GOT3 (cell line): ENCODE results near the gene ASIC3.

Experiments
- DNase-seq: peaks from one replicate; lab custom pipeline; 2025; ENCODE audit warnings: mixed read lengths; lab: John Stamatoyannopoulos, UW

Gene ASIC3

DNA sequence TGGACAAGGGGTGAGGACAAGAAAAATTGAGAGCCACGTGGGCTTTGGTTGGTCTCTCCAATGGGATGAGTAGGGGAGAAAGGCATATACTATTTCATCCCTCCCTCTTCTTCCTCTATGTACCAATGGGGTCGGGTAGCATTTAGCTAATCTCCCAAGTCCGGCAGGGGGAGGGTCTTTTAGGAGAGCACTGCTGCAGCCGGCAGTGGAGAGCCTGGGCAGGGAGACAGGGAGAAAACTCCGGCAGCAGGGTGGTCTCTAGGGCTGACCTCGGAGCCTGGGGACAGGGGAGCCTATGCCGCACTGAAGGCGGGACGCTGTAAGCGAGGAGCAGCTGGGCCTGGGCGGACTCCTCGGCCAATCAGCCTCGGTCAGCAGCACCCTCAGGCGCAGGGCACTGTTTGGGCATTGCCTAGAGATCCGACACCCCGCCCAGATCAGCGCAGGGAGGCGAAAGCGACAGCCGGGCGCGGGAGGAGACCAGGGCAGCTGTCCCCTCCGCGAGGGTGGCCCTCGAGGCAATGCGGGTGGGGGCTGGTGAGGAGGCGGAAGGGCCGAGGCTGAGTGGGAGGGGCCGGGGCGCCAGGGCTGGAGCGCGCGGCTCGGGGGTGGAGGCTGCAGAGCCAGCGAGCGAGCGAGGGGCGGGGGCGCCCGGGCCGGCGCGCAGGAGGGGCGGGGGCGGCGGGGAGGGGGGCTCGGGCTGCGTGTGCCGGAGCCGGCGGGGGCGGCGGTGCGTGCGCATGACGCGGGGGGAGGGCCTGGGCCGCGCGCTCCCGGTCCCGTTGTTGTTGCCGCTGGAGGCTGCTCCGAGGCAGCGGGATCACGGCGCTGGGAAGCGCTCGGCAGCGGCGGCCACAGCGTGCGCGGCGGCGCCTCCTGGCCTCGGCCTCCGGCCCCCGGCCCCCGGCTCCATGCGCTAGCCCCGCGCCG, 37.6 kb downstream of the ASIC3 start, which contains the start of gene AGAP3:
Gene AGAP3 (plus strand): TSS at position 785 of the 930 bp plus-strand sequence. CDS start 267 bp downstream, outside the sequence.
- peak; percentile 34 for DNase-seq

DNA sequence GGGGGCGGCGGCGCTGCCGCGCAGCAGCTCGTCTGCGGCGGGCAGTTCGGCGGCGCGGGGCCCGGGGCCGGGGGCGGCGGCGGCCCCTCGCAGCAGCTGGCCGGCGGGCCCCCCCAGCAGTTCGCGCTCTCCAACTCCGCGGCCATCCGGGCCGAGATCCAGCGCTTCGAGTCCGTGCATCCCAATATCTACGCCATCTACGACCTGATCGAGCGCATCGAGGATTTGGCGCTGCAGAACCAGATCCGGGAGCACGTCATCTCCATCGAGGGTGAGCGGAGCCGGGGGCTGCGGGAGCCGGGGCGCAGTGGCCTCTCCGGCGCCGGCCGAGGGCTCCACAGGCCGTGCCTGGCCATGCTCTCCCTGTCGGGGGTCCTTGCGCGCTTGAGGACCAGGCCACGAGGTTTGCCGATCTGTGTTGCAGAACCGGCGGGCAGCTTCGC, 38.5 kb downstream of the ASIC3 start:
- no peak for DNase-seq

DNA sequence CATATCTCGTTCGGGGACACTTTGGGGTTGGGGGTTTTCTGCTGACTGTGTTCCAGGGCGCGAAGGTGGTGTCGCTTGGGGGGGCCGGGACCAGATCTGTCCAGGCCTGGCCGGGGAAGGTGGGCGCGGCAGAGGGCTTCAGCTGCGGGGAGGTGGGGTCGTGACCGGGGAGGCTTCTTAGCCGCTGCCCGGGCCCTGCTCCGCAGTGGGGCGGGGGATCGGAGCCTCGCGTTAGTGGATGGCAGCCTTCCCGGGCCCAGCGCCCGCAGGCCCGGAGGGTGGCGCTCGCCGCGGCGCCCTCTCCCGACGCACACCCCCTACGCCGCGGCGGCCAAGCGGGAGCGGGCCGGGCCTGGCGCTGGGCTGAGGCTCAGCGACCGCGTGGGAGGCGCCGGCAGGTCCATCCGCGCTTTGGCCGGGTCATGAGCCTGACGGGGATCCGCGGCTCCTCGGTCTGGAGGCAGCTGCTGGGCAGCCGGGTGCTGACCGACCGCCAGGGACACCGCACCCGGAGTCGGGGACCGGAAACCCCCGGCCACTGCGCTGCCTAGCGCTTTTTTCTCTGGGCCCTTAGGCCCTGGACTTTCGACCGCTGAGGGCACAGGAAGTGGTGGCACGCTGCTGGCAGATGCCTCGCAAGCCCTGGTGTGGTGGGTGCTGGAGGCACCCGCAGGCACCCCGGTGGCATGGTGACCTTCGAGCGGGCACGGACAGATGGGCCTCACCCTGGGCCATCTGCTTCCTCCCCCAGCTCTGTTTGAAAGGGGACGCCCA, 39.1 kb downstream of the ASIC3 start:
- peak; percentile 23 for DNase-seq

DNA sequence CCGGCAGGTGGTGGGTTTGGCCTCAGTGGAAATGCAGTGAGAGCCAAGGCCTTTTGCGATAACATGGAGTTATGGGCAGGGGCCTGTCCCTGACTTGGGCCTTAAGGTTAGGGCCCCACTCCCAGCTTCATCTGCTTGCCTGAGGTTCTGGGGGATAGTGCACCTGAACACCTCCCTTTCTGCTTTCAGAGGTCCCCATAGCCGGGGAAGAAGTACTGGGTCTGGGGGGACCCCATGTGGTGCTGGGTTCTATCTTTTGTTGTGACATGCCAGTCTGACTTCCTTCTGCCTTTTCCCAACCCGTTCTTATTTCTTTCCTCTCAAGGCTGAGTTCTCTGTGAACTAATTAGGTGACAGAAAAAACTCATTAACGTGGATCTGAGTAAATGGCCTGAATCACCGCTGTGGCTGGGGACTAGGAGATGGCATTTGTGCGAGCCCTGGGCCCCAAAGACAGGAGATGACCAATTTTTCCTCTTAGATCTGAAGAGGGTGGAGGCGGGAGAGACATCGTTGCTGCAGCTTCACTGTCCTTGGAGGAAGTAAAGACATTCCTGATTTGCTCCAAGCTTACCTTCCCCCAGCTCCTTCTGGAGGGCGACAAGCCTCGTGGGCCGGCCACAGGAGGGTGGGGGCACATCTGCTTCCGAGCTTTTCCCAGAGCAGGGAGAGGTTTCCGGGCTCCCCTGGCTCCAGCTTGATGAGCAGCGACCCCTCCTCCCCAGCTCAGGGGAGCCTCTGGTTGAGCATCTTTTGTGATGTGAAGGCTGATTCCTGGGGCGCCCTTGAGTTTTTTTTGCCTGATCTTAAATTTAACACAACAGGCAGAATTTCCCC, 39.9 kb downstream of the ASIC3 start:
- DNase-seq: no peak

DNA sequence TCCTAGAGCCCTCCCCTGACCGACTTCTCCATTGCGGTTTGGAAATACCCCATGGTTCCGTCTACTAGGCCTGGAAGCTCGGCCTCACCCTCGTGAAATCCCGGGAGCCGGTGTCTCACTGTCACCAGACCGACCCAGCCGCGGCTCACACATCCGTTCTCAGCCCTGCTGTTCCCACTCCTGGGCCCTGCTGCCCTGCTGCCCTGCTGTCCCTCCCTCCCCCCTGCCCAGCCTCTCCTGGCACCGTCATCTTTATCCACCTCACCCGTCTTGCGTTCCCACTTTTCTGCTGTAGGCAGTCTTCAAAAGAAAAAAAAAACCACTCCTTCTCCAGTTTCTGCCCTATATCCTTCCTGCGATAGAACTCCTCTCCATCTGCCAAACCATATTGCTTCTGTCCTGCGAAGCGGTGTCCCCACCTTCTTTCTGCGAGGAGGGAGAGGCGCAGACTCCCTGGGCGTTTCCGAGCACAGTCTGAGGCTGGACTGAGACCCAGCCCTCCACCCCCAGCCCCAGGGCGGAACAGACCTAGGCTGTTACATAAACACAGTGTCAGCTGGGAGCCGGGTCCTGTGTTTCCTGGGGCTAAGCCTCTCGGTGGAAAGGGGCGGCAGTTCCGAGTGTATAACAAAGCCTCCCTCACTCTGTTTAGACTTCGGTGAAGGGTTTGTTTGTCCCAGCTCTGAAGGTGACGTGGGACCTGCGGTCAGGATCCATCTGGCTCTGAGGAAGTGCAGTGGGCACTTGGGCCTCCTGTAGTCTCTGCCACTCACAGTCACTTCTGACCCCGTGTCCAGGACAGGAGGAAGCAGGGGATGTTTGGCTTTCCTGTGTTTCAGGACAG, 40.7 kb downstream of the ASIC3 start:
- no peak for DNase-seq

DNA sequence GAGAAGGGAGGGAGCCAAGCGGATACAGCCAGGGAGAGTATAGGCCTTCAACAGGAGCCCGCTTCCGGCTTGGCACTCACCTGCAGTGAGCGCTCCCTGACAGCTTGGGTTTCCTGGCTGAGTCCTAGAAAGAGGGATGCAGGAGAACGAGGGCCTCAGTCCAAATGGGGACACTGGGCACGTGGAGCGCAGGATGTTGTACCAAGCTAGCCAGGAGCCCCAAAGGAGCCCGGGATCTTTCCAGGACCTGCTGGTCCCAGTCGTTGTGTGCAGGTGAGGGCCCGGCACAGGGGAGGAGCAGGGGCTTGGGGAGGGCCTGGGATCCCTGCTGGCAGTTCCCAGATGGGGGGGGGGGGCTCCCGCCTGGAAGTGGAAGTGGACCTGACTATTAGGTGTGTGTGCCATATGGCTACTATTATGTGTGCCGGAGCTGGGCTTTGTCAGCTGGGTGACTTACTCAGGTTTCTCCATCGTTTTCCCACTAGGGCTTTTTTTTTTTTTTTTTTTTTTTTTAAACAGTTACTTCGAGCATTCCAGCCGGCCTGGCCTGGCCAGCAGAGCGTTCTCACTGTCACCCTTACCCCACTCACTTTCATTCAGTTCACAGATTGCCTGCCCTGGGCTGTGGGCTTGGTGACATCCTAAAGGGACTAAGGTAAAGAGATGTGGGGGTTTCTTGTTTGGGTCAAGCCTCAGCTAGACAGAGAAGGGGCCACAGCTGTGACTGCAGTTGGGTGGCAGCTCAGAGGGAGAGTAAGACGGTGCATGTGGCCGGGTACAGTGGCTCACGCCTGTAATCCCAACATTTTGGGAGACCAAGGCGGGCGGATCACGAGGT, 41.8 kb downstream of the ASIC3 start:
- no peak for DNase-seq

DNA sequence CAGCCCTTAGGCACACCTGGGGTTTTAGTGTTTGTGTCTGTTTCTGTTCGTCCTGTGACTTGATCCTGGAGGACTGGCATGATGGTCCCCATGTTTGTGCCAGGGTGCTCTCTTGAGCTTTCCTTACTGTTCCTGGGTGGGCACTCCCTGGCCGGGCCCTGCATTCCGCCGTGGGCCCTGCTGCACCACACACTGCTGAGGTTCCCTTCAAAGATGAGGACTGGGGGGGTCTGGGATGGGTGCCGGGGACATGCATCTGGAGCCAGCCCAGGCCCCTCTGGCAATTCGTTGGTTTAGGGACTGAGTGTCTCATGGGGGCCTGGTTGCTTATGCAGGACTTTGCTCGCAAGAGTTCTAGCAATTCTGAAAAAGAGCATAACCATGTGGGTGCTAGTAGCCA, 42.7 kb downstream of the ASIC3 start:
- DNase-seq: no peak

DNA sequence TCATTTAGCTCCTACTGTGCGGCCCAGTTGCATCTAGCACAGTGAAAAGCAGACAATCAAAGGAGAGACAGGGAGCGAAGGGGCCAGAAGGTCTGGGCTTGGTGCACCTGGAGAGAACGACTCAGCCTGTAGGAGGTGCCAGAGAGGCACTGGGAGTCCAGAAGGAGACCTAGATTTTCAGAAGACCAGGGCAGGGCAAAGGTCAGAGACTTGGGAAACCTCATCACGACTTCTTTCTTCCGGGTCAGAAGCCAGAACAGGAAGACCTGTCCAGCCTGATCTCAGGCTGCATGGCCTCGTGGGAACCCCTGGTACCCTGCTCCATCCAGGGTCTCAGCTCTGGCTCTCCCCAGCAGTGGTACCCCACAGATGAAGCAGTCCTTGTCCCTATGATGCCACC, 43.1 kb downstream of the ASIC3 start:
- DNase-seq: no peak

DNA sequence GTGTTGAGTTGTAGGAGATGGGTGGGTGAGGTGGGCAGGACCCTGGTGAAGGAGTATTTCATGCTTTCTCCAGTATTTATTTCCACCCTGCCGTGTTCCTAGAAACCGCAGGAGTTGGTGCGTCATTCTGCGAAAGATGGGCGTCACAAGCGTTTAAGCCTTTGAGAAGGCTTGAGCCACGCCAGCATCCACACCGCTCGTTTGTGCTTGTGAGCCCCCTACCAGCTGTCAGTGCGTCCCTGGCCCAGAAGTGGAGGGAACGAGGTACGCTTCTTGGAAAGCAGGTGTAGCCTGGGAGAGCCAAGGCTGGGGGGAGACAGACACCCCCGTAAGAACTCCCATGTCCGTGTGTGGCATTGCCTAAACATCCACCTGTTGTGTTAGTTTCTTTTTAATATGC, 43.7 kb downstream of the ASIC3 start:
- DNase-seq: no peak

DNA sequence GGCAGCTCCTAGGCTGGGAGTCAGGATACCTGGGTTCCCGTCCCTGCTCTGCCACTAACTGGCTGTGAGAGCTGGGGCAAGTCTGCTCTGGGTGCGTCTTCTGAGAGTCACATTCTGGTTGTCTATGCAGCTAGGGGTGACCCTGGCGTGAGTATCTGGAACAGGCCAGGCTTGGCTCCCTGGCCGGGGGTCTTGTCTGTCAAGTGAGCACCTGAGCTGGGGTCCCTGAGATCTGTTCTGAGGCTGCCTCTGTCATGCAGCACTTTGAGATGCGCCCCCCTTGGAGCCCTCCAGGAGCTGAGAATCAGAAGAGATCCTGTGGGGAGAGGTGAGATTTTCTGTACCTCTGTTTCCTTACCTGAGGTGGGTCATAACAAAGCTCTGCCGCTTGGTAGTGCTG, 45.4 kb downstream of the ASIC3 start:
- DNase-seq: no peak

DNA sequence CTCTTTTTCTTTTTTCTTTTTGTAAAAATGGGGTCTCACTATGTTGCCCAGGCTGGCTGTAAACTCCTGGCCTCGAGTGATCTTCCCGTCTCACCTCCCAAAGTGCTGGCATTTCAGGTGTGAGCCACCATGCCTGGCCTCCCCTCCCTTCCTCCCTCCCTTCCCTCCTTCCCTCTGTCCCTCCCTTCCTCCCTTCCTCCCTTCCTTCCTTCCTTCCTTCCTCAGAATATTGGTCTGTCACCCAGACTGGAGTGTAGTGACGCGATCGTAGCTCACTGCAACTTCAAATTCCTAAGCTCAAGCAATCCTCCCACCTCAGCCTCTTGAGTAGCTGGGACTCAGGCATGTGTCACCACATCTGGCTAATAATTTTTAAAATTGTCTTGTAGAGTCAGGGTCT, 46.3 kb downstream of the ASIC3 start:
- DNase-seq: no peak

DNA sequence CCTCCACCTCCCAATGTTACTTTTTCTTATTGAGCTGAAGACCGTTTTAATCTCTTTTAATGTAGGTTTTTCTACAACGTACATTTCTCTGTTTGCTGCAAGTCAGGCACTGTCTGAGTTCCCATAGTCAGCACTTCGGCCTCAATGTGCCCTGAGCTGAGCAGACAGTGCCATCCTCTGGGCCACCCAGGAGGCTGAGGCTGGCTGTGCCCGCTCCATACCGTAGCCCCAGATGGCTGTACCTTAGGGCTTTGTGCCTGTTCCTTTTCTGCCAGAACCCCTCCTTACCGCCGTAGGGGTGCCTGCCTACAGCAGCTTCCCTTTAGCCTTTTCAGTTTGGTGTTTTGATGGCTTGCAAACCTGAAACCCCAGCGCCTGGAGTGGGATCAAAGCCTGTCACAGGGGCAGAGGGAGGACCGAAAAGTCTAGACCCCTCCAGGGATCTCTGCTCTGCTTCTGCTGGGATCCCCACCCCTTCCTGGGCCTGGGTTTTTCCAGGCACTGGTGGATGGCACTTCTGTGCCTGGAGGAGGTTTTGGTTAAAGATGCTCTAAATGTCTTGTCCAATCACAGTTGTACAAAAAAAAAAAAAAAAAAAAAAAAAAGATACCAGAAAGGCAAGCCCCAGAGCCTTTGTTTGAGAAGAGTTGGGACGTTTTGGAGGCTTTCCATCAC, 46.9 kb downstream of the ASIC3 start:
- no peak for DNase-seq

DNA sequence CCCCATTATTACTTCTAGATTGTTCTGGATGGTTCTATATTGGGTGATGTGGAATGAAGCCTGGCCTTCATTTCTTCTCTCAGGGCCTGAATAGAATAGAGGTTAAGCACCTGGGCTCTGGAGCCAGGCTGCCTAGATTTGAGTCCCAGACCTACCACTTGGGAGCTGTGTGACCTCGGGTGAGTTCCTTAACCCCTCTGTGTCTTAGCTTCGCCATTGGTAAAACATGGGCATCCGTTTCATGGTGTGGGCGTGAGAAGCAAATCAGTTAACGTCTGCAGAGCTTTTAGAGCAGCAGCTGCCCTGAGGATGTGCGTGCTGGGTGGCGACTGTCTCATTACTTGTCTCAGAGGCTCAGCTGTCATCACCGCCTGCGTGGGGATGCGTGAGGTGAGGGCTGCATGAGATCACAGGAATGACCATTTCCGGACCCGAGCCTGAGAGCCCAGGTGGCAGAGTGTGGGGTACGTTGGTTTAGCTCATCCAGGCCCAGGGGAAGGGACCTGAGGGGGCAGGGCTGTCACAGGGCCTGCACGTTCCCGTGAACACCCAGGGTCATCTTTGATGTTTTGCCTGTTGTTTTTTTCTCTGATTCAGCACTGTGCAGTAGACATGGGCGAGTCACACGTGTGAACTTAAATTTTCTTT, 47.6 kb downstream of the ASIC3 start:
- no peak for DNase-seq

DNA sequence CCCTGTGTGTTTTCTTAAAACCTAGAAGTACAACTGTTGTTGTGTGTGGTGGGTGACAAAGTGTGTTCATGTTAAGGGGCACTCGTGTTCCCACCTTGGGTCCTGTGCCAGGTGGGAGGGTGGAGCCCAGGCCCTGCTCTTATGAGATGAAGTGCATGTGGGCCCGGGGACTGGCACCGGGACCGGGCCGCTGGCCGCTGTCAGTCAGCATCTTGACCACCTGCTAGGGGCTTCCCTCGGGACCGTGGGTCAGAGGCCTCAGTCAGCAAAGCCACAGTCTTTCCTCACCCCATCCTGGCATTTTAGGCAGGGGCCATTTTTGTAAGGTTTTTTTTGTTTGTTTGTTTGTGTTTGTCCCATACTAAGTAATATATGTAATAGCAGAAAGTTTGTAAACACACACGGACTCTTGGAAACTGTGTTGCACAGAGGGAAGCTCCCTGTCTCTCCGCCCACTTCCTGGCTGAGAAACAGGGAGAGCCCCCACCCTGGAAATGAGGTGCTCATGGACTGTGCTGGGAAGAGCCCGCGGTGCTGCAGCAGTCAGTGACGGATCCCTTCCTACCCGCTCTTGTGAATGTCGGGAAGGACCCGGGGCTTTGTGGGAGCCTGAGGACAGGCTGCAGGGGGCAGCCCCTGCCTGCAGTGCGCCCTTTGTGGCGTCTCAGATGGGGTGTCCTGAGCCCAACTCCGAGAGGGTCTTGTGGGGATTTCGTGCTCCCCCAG, 51.3 kb downstream of the ASIC3 start:
- no peak for DNase-seq

DNA sequence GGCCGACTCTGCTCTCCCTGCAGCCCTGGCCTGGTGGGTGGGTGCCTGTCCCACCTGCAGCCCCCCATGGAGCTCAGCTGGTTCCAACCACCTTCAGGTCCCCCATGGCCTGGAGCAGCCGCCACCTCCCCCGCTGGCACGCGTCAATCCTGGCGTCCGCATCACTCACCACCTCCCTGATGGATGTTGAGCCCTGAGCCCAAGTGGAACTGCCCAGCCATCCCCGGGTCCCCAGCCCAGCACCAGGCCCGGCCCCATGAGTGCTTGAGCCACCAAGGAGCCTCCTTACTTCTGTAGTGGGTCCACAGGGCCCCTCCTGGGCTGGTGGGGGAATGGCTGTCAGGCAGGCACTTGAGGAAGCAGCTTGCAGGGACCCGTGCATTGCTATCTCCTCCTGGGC, 52.6 kb downstream of the ASIC3 start:
- no peak for DNase-seq

DNA sequence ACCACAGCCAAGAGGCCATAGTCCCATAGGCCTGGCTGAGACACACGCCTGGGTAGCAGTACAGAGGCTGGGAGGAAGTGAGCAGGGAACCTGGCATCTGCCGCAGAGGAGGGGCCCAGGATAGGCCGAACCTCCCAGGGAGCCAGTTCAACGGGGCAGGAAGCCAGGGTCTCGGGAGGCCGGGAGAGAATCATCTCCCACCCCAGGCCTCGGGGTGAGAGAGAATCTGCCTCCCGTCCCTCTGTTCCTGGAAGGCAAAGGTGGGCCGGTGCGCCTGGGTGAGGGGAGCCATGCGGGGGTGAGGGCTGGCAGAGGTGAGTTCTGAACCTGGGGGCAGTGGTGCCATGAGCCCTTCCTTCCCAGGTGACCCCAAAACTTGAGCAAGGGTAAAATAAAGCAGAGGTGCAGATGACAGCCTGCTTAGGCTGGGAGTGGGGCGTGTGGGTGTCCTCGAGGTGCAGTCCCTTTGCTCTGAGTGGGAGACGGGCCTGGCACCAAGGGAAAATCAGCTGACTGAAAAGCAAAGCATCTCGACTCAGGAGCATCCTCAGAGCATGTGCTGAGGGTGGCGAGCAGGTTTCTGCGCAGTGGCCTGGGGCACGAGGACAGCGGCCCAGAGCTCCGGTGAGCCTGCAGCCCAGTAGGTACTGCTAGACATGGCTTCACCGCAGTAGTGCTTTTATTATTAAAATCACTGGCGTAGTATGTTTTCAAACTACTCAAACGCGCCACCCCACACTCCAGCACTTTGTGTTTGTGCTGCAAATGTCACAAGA, 53.5 kb downstream of the ASIC3 start:
- DNase-seq: no peak
